ENCODE measurements around the gene COMMD6.
A peak's percentile ranks its signal among the peaks of the same experiment; 100 is the strongest.

DNA sequence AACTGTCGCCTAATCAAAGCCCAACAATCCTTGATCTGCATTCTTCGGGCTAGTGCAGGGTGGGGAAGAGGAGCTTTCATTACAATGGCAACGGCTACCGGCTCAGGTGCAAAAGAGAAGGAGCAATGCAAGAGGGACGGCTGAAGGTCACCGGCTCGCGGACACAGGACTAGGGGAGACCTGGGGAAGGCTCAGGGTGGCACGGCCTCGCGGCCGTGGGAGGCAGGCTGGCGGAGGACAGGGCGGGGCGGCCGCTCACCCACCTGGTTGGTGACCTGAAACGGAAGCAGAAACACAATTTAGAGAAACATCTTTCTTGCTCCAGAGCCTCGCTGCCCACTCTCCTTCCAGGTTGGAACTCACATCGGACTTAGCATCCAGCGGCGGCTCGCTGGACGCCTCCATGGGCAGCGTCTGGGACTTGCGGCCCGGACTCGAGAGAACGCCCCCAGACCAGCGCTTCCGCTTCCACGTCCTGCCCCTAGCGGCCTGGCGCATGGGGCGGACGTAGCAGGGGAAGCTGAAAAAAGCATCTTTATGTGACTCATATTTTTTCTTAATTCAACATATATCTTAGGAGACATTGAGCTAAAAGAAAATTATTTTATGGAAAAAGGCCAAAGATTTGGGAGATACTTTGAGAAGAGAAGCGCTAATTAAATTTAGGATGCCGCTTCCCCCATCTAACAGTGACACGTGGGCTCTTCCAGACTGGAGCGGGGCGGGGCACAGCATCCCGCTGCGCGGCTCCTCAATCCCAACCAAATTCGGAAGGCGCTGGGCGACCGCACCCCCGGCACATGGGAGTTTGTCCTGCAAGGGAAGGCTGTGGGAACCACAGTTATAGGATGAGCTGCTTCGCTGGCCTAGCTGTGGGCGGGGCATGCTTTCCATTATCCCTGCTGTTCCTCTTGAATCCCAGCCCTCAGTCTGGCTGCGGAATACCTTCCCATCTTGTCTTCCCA lies at the start of gene COMMD6:
- TF ChIP-seq, protein P1, sequence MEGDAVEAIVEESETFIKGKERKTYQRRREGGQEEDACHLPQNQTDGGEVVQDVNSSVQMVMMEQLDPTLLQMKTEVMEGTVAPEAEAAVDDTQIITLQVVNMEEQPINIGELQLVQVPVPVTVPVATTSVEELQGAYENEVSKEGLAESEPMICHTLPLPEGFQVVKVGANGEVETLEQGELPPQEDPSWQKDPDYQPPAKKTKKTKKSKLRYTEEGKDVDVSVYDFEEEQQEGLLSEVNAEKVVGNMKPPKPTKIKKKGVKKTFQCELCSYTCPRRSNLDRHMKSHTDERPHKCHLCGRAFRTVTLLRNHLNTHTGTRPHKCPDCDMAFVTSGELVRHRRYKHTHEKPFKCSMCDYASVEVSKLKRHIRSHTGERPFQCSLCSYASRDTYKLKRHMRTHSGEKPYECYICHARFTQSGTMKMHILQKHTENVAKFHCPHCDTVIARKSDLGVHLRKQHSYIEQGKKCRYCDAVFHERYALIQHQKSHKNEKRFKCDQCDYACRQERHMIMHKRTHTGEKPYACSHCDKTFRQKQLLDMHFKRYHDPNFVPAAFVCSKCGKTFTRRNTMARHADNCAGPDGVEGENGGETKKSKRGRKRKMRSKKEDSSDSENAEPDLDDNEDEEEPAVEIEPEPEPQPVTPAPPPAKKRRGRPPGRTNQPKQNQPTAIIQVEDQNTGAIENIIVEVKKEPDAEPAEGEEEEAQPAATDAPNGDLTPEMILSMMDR (IDR thresholded peaks at IDR 0.05; ENCODE audit: extremely low read depth in 1 of 2, insufficient read depth in 1 of 2, low read depth in 1 of 2, low read length in 2 of 2): no peak
- TF ChIP-seq POLR2A (IDR thresholded peaks at IDR 0.05; ENCODE audit: low read depth, low read length) (peak; percentile 97), MAX (IDR thresholded peaks at IDR 0.05; ENCODE audit: insufficient read depth, insufficient read length) (peak; percentile 33), POLR2AphosphoS5 (IDR thresholded peaks at IDR 0.05; ENCODE audit: insufficient read depth, low read depth, low read length) (peak; percentile 86), EZH2 (IDR thresholded peaks at IDR 0.05; ENCODE audit: borderline replicate concordance, low read depth, low read length, severe bottlenecking) (no peak), MYC (IDR thresholded peaks at IDR 0.05; ENCODE audit: low read depth, low read length) (no peak)
